ENCODE results near the gene SSBP4. TPM values are rescaled to one million over a fixed set of nuclear protein-coding genes. Genes with fewer than 3 reads are reported as not detected.

SSBP4 gene
- total and polyA plus RNA-seq, 9 of the 15 experiments (the other 6 are each of a cell fraction or from before 2014, with no cell fraction given), result 1.1 to 189 (median 39.0) TPM

DNA sequence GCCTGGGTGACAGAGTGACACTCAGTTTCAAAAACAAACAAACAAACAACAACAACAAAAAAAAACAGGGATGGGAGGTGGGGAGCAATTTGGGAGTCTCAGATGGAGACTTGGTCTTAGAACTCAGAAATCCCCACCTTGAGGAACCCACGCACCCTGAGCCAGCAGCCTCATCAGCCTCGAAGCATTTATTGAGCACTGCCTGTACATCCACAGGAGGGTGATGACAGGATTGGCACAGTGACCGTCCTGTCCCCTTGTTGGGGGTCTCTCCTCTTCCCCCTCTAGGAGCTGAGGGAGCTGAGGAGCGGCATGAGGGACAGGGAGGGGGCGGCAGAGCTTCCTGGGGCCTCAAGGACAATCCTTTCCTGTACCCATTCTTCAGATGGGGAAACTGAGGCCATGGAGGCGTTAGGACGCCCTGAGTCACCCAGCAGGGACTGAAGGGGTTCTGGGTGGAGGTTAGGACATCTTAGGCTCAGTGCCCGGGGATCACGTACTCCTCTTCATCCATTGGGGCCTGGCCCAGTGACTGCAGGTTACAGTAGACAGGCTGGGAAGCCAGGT, 27.6 kb upstream of the SSBP4 start (continued):
- TF ChIP-seq, protein P1, sequence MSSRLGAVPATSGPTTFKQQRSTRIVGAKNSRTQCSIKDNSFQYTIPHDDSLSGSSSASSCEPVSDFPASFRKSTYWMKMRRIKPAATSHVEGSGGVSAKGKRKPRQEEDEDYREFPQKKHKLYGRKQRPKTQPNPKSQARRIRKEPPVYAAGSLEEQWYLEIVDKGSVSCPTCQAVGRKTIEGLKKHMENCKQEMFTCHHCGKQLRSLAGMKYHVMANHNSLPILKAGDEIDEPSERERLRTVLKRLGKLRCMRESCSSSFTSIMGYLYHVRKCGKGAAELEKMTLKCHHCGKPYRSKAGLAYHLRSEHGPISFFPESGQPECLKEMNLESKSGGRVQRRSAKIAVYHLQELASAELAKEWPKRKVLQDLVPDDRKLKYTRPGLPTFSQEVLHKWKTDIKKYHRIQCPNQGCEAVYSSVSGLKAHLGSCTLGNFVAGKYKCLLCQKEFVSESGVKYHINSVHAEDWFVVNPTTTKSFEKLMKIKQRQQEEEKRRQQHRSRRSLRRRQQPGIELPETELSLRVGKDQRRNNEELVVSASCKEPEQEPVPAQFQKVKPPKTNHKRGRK (tag; IDR thresholded peaks at IDR 0.05), result no peak
- TF ChIP-seq ZNF444 (CRISPR knock-in tag; IDR thresholded peaks at IDR 0.05) (no peak), SP1 (CRISPR knock-in tag; IDR thresholded peaks at IDR 0.05) (peak; percentile 16; the same call in 1 of the 2 replicates), HDAC2 (IDR thresholded peaks at IDR 0.05) (0 out of 2 replicates have a peak, but pooled peaks have one; percentile 26), POLR2G (IDR thresholded peaks at IDR 0.05; ENCODE audit: low read depth, low read length) (peak; percentile 69), RBM17 (IDR thresholded peaks at IDR 0.05; ENCODE audit: borderline replicate concordance, low read depth, low read length) (no peak), ZNF354B (CRISPR knock-in tag; IDR thresholded peaks at IDR 0.05) (no peak), ZNF12 (CRISPR knock-in tag; IDR thresholded peaks at IDR 0.05) (no peak), ADNP (tag; IDR thresholded peaks at IDR 0.05) (peak; percentile 42; the same call in 1 of the 2 replicates), NCOA2 (IDR thresholded peaks at IDR 0.05; ENCODE audit: partially characterized antibody in 2 of 2) (no peak), ARID2 (IDR thresholded peaks at IDR 0.05) (no peak), ZKSCAN3 (CRISPR knock-in tag; IDR thresholded peaks at IDR 0.05) (no peak), BCOR (IDR thresholded peaks at IDR 0.05) (peak; percentile 87), RBFOX2 (IDR thresholded peaks at IDR 0.05; ENCODE audit: low read depth, low read length) (peak; percentile 57), SMARCA5 (IDR thresholded peaks at IDR 0.05) (peak; percentile 79), CSDE1 (IDR thresholded peaks at IDR 0.05) (no peak), ILF3 (IDR thresholded peaks at IDR 0.05; ENCODE audit: borderline replicate concordance) (no peak), MITF (IDR thresholded peaks at IDR 0.05) (no peak), SLC30A9 (CRISPR knock-in tag; IDR thresholded peaks at IDR 0.05) (no peak), POLR3G (IDR thresholded peaks at IDR 0.05; ENCODE audit: extremely low read depth, insufficient read length, insufficient replicate concordance) (no peak), ERF (CRISPR knock-in tag; IDR thresholded peaks at IDR 0.05) (no peak), SNIP1 (IDR thresholded peaks at IDR 0.05; ENCODE audit: low read depth) (no peak), PHF21A (IDR thresholded peaks at IDR 0.05; ENCODE audit: borderline replicate concordance, low read depth) (no peak), CBX1 (IDR thresholded peaks at IDR 0.05; ENCODE audit: low read depth) (0 out of 2 replicates have a peak, but pooled peaks have one; percentile 42), SOX6 (IDR thresholded peaks at IDR 0.05) (no peak), CBFA2T3 (IDR thresholded peaks at IDR 0.05) (no peak), E2F3 (CRISPR knock-in tag; IDR thresholded peaks at IDR 0.05) (no peak), ZNF79 (CRISPR knock-in tag; IDR thresholded peaks at IDR 0.05; ENCODE audit: low read depth) (no peak), KDM1A (IDR thresholded peaks at IDR 0.05) (peak in 1 of 2 experiments; percentile 67; a peak in 2 of 4 replicates), TCF15 (CRISPR knock-in tag; IDR thresholded peaks at IDR 0.05) (no peak)
- TF ChIP-seq, protein P2, sequence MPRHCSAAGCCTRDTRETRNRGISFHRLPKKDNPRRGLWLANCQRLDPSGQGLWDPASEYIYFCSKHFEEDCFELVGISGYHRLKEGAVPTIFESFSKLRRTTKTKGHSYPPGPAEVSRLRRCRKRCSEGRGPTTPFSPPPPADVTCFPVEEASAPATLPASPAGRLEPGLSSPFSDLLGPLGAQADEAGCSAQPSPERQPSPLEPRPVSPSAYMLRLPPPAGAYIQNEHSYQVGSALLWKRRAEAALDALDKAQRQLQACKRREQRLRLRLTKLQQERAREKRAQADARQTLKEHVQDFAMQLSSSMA (CRISPR knock-in tag; IDR thresholded peaks at IDR 0.05), result no peak

Data from K562 (cell line).